ENCODE data around the gene TPRG1L.

The TPRG1L gene

GRCh38 chr1:3594706-3595377 is 30.0 kb upstream of the TPRG1L start:
- DNase-seq: no peak

- DNase-seq: no peak
Measured at GRCh38 chr1:3595949-3596348, 28.9 kb upstream of the TPRG1L start.

- DNase-seq: no peak
Measured at GRCh38 chr1:3596663-3597598, 27.9 kb upstream of the TPRG1L start.

GRCh38 chr1:3597599-3597964 is 27.2 kb upstream of the TPRG1L start:
- no peak for DNase-seq

GRCh38 chr1:3598051-3598491 is 26.7 kb upstream of the TPRG1L start:
- no peak for DNase-seq

GRCh38 chr1:3598522-3599285 is 26.1 kb upstream of the TPRG1L start:
- DNase-seq: no peak

GRCh38 chr1:3599286-3599811 is 25.5 kb upstream of the TPRG1L start:
- no peak for DNase-seq

- DNase-seq: no peak
Measured at GRCh38 chr1:3599816-3600215, 25.0 kb upstream of the TPRG1L start.

GRCh38 chr1:3600354-3600753 is 24.5 kb upstream of the TPRG1L start:
- DNase-seq: no peak

- DNase-seq: no peak
Measured at GRCh38 chr1:3601743-3602142, 23.1 kb upstream of the TPRG1L start.

GRCh38 chr1:3602375-3602774 is 22.4 kb upstream of the TPRG1L start:
- DNase-seq: no peak

- DNase-seq: no peak
Measured at GRCh38 chr1:3603156-3603555, 21.7 kb upstream of the TPRG1L start.

- no peak for DNase-seq
Measured at GRCh38 chr1:3603571-3604467, 21.0 kb upstream of the TPRG1L start.

GRCh38 chr1:3604468-3604974 is 20.3 kb upstream of the TPRG1L start:
- no peak for DNase-seq

GRCh38 chr1:3604997-3605823 is 19.6 kb upstream of the TPRG1L start:
- DNase-seq: no peak

GRCh38 chr1:3606779-3607702 is 17.8 kb upstream of the TPRG1L start:
- no peak for DNase-seq

- no peak for DNase-seq
Measured at GRCh38 chr1:3607703-3608065, 17.1 kb upstream of the TPRG1L start.

- no peak for DNase-seq
Measured at GRCh38 chr1:3608154-3608553, 16.7 kb upstream of the TPRG1L start.

- DNase-seq: no peak
Measured at GRCh38 chr1:3609016-3609768, 15.6 kb upstream of the TPRG1L start.

Data from NK-92 treated with Interleukin-12 subunit alpha and Interleukin-12 subunit beta, amount 100 ng/mL, for 24 hours (cell line).